ENCODE results near the gene PIGP. TPM values are rescaled to one million over a fixed set of nuclear protein-coding genes. Genes with fewer than 3 reads are reported as not detected.

Gene PIGP
- total and polyA plus RNA-seq, 2 of the 8 experiments (the other 6 are each of a cell fraction or from before 2014, with no cell fraction given): 11.3 to 18.0 TPM

DNA sequence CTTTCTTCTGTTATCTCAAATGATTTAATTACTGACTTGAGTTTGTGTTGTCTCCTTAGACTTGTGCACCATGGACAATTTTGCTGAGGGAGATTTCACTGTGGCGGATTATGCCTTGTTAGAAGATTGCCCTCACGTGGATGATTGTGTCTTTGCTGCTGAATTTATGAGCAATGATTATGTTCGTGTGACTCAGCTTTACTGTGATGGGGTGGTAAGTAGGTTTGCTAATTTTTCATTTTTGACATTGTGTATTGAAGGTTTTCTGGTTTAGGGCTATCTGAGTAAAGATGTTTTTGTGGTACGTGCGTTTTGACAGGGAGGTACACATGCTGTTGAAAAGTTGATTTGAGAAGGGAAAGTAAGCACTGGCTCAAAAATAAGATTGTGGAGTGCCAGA, 14.3 kb upstream of the PIGP start:
- no peak overlapping the region for H4K8ac ChIP-seq (ENCODE audit: extremely low read depth, insufficient read depth, low read length)
- H3K4ac ChIP-seq (replicated peaks; ENCODE audit: insufficient read length, low read depth, low read length): no peak overlapping the region
- H2AK5ac ChIP-seq (ENCODE audit: low read depth, low read length): no peak overlapping the region
- H4K5ac ChIP-seq (ENCODE audit: insufficient read length, low read depth, low read length): no peak overlapping the region
- H2BK5ac ChIP-seq (ENCODE audit: low read depth, low read length): no peak overlapping the region
- H3K14ac ChIP-seq (ENCODE audit: insufficient read length): no peak overlapping the region
- H3K23ac ChIP-seq (ENCODE audit: insufficient read length): no peak overlapping the region
- H4K91ac ChIP-seq (replicated peaks; ENCODE audit: insufficient read length, low read length): no peak overlapping the region
- H2BK15ac ChIP-seq (ENCODE audit: low read length): no peak overlapping the region
- H2AFZ ChIP-seq (ENCODE audit: low read length): no peak overlapping the region
- no peak overlapping the region for H2BK12ac ChIP-seq (ENCODE audit: low read depth, low read length)
- H3K27me3 ChIP-seq (replicated peaks in 1 of 4; ENCODE audit: control insufficient read depth in 3 of 4, extremely low read depth in 1 of 4, insufficient read depth in 3 of 4, low read length in 3 of 4): no peaks in the 10 kb centered on the region
- no peaks in the 10 kb centered on the region; the same call in 1 of the 2 replicates for H3K79me1 ChIP-seq (ENCODE audit: low read depth, low read length)
- H2BK120ac ChIP-seq (replicated peaks; ENCODE audit: low read depth, low read length): no peak overlapping the region
- H4K20me1 ChIP-seq (replicated peaks in 1 of 2; ENCODE audit: control insufficient read depth in 1 of 2, insufficient read depth in 2 of 2, low read length in 2 of 2): no peaks in the 10 kb centered on the region
- no peak overlapping the region for H3K4me3 ChIP-seq (ENCODE audit: extremely low read depth in 1 of 4, insufficient read depth in 2 of 4, low read depth in 3 of 4, low read length in 4 of 4)
- H3K23me2 ChIP-seq (ENCODE audit: low read depth, low read length): no peaks in the 10 kb centered on the region
- FAIRE-seq (no peak), DNase-seq (ENCODE audit: low read depth in 1 of 2, low spot score in 2 of 2) (no peak)
- no peak overlapping the region for H3K9ac ChIP-seq (replicated peaks in 1 of 4; ENCODE audit: extremely low read depth in 1 of 4, low read depth in 3 of 4, low read length in 3 of 4)
- no peak for TF ChIP-seq JUN (IDR thresholded peaks at IDR 0.05; ENCODE audit: low read depth, low read length)
- TF ChIP-seq BACH1 (IDR thresholded peaks at IDR 0.05; ENCODE audit: low read length): peak; percentile 27; the same call in 1 of the 2 replicates
- TF ChIP-seq SP2 (IDR thresholded peaks at IDR 0.05; ENCODE audit: low read length): no peak
- TF ChIP-seq, protein P1, sequence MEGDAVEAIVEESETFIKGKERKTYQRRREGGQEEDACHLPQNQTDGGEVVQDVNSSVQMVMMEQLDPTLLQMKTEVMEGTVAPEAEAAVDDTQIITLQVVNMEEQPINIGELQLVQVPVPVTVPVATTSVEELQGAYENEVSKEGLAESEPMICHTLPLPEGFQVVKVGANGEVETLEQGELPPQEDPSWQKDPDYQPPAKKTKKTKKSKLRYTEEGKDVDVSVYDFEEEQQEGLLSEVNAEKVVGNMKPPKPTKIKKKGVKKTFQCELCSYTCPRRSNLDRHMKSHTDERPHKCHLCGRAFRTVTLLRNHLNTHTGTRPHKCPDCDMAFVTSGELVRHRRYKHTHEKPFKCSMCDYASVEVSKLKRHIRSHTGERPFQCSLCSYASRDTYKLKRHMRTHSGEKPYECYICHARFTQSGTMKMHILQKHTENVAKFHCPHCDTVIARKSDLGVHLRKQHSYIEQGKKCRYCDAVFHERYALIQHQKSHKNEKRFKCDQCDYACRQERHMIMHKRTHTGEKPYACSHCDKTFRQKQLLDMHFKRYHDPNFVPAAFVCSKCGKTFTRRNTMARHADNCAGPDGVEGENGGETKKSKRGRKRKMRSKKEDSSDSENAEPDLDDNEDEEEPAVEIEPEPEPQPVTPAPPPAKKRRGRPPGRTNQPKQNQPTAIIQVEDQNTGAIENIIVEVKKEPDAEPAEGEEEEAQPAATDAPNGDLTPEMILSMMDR (IDR thresholded peaks at IDR 0.05; ENCODE audit: control extremely low read depth in 1 of 3, insufficient read depth in 1 of 3, low read depth in 1 of 3, low read length in 3 of 3): peak in 2 of 3 experiments; percentile 22 to 24; a peak in 2 of 4 replicates
- no peak for TF ChIP-seq EP300 (IDR thresholded peaks at IDR 0.05; ENCODE audit: borderline replicate concordance in 1 of 2, low read depth in 2 of 2, low read length in 2 of 2)
- TF ChIP-seq GABPA (IDR thresholded peaks at IDR 0.05; ENCODE audit: borderline replicate concordance, insufficient read depth, low read length): no peak
- TF ChIP-seq RAD21 (IDR thresholded peaks at IDR 0.05 in 1 of 2, conservative IDR thresholded peaks at IDR 0.05 in 1 of 2; ENCODE audit: low read depth in 2 of 2, low read length in 2 of 2): peak; percentile 37 to 46
- CTCF ChIA-PET (ENCODE audit: partially characterized antibody): interaction anchor here (0.9 to 2.2 kb wide), 3 partner anchors 9 to 61 kb away, joined by 3 to 6 read pairs (median 3); no protein-coding TSS in a partner anchor
- no peaks in the 10 kb centered on the region for H3K4me1 ChIP-seq (replicated peaks in 1 of 4; ENCODE audit: control insufficient read depth in 3 of 4, insufficient read depth in 4 of 4, low read length in 3 of 4)
- no peak overlapping the region for H2BK20ac ChIP-seq (ENCODE audit: low read length)
- H3K9me3 ChIP-seq (ENCODE audit: insufficient read depth in 2 of 2, low read depth in 1 of 2, low read length in 1 of 2): no peaks in the 10 kb centered on the region
- peaks cover 0 to 6% of the 10 kb centered on the region in 2 experiments; a peak in 2 of 4 replicates for H3K79me2 ChIP-seq (ENCODE audit: control insufficient read depth in 1 of 2, insufficient read depth in 2 of 2, low read length in 2 of 2)
- H3K36me3 ChIP-seq (ENCODE audit: control insufficient read depth in 2 of 4, insufficient read depth in 4 of 4, low read length in 3 of 4): no peaks in the 10 kb centered on the region
- no peak overlapping the region for H3K4me2 ChIP-seq (ENCODE audit: insufficient read depth in 1 of 2, low read depth in 2 of 2, low read length in 2 of 2)
- no peak overlapping the region for H3K18ac ChIP-seq (ENCODE audit: extremely low read depth, low read length)
- no peak overlapping the region for H3K56ac ChIP-seq (replicated peaks; ENCODE audit: insufficient read length, low read depth, low read length)
- 87% methylated on average over 5 of the region's 5 CpGs; no CpG with 5 or more reads in 1 of the 2 experiments for WGBS, 2 experiments (ENCODE audit: extremely low coverage in 1 of 2, insufficient coverage in 1 of 2, insufficient read length in 1 of 2, insufficient replicate concordance in 2 of 2, low coverage in 1 of 2, low lambda C conversion rate in 2 of 2, missing lambda C conversion rate in 1 of 2)
- no peak overlapping the region for H3K27ac ChIP-seq (ENCODE audit: low read depth, low read length)
- POLR2A ChIA-PET (ENCODE audit: partially characterized antibody): interaction anchor here (0.8 kb wide), 1 partner anchor 32 kb away, joined by 3 read pairs; no protein-coding TSS in a partner anchor

Data from H1 (cell line).